ENCODE results near the gene MNT.
A peak's percentile ranks its signal among the peaks of the same experiment; 100 is the strongest.

Gene MNT

GRCh38 chr17:2415081-2415480 is 14.2 kb upstream of the MNT start:
- ATAC-seq: no peak

GRCh38 chr17:2414446-2415064 is 13.7 kb upstream of the MNT start:
- ATAC-seq: no peak

GRCh38 chr17:2412561-2413021 is 11.7 kb upstream of the MNT start:
- no peak for ATAC-seq

- no peak for ATAC-seq
Observed at GRCh38 chr17:2410951-2411350, 10.1 kb upstream of the MNT start.

GRCh38 chr17:2406903-2407790 is 6.3 kb upstream of the MNT start:
- peak in 1 of 2 donors; percentile 32 for ATAC-seq

GRCh38 chr17:2406271-2406902 is 5.5 kb upstream of the MNT start:
- ATAC-seq: no peak

- no peak for ATAC-seq
Observed at GRCh38 chr17:2405247-2405926, 4.5 kb upstream of the MNT start.

GRCh38 chr17:2403044-2403443 is 2.2 kb upstream of the MNT start:
- ATAC-seq: no peak

- ATAC-seq: no peak
Observed at GRCh38 chr17:2402544-2402943, 1.7 kb upstream of the MNT start.

- ATAC-seq: peak; percentile 62 to 63
Observed at GRCh38 chr17:2401426-2402221, 764 bp upstream of the MNT start.

GRCh38 chr17:2400474-2400866 is 390 bp downstream of the MNT start:
- ATAC-seq: no peak

GRCh38 chr17:2399572-2400473 is 1.0 kb downstream of the MNT start:
- peak; percentile 63 to 64 for ATAC-seq

GRCh38 chr17:2398655-2399571 is 1.9 kb downstream of the MNT start:
- ATAC-seq: peak; percentile 7 to 8

GRCh38 chr17:2398182-2398581 is 2.7 kb downstream of the MNT start:
- no peak for ATAC-seq

- no peak for ATAC-seq
Observed at GRCh38 chr17:2397247-2398171, 3.4 kb downstream of the MNT start.

GRCh38 chr17:2396568-2397246 is 4.2 kb downstream of the MNT start:
- ATAC-seq: no peak

GRCh38 chr17:2396192-2396567 is 4.7 kb downstream of the MNT start:
- ATAC-seq: no peak

Data from activated CD4-positive, CD25-positive, alpha-beta regulatory T cell treated with anti-CD3 and anti-CD28 coated beads, Interleukin-2, amount 50 U/mL, for 24 hours (primary cell).